HFFc6 (cell line): ENCODE measurements around the gene ALKBH4. TPM values are rescaled to one million over a fixed set of nuclear protein-coding genes. Genes with fewer than 3 reads are reported as not detected.
A peak's percentile ranks its signal among the peaks of the same experiment; 100 is the strongest.
"Not testable (repeated sequence)": the region's sequence is repeated elsewhere in the genome, so short reads cannot be mapped to it uniquely, and the experiment has no call there.

Experiments used
- DNase-seq: peaks from one replicate; pipeline ENCODE4 v3.0.0-alpha.2; 2018
- H3K27ac Mint-ChIP-seq: 2 replicates; pipeline ENCODE4 v1.8.0; 2020; ENCODE audit warnings: mild to moderate bottlenecking, mixed read lengths
- H3K27me3 Mint-ChIP-seq: 2 replicates; pipeline ENCODE4 v1.8.0; 2021; ENCODE audit warnings: mild to moderate bottlenecking, moderate library complexity, mixed read lengths; ENCODE audit not compliant: insufficient read depth
- H3K36me3 Mint-ChIP-seq: 2 replicates; pipeline ENCODE4 v1.8.0; 2021; ENCODE audit warnings: low read depth, mixed read lengths
- H3K4me1 Mint-ChIP-seq: 2 replicates; pipeline ENCODE4 v1.8.0; 2020; ENCODE audit warnings: low read depth, mixed read lengths
- H3K4me3 Mint-ChIP-seq: 2 replicates; pipeline ENCODE4 v1.8.0; 2020; ENCODE audit warnings: mild to moderate bottlenecking, moderate library complexity, mixed read lengths
- H3K9me3 Mint-ChIP-seq: 2 replicates; pipeline ENCODE4 v1.8.0; 2020; ENCODE audit warnings: mild to moderate bottlenecking, mixed read lengths
- CTCF ChIP-seq: fragments of 200-600 bp; sonication (generic); IDR thresholded peaks from 2 replicates; pipeline ENCODE4 v1.5.0; 2021; ENCODE audit warnings: antibody characterized with exemption, mild to moderate bottlenecking
- total RNA-seq, 6 experiments: library from RNA; stranded (reverse); fragmentation: NEBNext Ultra II Directional; extraction: Animal tissue kit (Norgen Biotek cat#: 25700); gene quantifications; 2 replicates in 1 of 6; 3 replicates in 5 of 6; pipeline ENCODE4 v1.2.3, GENCODE V29; 2021

Gene ALKBH4
- total RNA-seq, 6 experiments from 2014 or later = 9.6 to 11.0 (median 10.0) TPM

DNA sequence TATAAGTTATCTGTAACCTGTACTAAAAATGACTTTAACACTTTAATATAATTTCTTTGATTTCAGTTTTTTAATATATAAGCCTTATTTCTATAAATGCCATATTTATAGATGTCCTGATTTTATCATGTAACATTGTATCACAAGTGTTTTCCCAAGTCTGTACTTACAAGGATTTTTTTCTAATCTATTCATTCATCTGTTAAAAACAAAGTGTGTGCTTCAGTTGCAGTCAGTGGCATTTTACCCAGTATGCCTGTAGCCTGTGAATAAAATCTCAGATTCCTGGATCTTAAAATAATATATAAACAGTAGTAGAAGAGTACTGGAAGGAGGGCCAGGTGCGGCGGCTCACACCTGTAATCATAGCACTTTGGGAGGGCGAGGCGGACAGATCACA is 51.1 kb downstream of the ALKBH4 start:
- no peak overlapping the region for H3K27ac Mint-ChIP-seq
- H3K9me3 Mint-ChIP-seq = no peaks in the 10 kb centered on the region
- H3K36me3 Mint-ChIP-seq = peaks cover 24% of the 10 kb centered on the region
- H3K4me3 Mint-ChIP-seq = no peak overlapping the region
- H3K4me1 Mint-ChIP-seq = no peaks in the 10 kb centered on the region
- H3K27me3 Mint-ChIP-seq = peaks cover 2% of the 10 kb centered on the region; the same call in 1 of the 2 replicates
- no peak for DNase-seq
- TF ChIP-seq CTCF = no peak

DNA sequence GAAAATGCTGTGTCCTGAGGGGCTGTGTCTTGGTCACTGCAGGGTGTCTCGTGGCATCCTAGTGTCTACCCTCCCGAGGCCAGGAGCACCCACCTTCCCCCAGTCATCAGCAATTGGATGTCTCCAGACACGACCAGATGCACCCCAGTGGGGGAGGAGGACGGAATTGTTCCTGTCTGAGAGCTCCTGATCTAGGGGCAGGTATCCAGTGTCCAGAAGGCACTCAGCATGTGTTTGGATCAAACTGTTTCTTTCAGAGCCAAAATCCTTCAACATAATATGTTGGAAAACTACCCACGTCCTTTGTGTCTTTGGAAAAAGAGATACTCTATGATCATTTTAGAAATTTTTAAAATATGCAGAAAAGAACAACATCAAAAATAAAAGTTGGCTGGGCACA is 51.6 kb downstream of the ALKBH4 start:
- no peak for DNase-seq
- Mint-ChIP-seq H3K27ac (no peak overlapping the region), H3K4me3 (no peak overlapping the region), H3K36me3 (peaks cover 26% of the 10 kb centered on the region), H3K27me3 (peaks cover 2% of the 10 kb centered on the region; the same call in 1 of the 2 replicates), H3K9me3 (no peaks in the 10 kb centered on the region), H3K4me1 (no peaks in the 10 kb centered on the region)
- no peak for TF ChIP-seq CTCF

DNA sequence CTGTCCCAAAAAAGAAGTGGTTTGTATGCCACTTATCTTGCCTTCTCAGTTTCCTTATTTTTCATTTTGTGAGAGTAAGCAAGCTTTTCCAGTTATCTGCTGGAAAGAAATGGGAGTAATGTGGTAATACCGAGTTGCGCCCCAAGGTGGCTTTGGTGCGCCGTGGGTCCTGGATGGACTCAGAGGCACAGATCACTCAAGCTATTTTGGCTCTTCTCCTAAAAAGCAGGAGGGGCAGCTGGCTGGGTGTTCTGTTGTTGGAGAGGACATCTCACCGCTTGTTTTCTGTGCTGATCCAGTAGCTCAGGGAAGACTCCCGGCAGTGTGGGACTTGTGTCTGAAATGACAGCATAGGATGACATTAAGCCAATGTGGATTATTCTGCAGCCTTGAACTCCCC is 52.1 kb downstream of the ALKBH4 start:
- no peak overlapping the region for H3K4me3 Mint-ChIP-seq
- DNase-seq = peak; percentile 12
- no peaks in the 10 kb centered on the region for H3K9me3 Mint-ChIP-seq
- no peak overlapping the region for H3K27ac Mint-ChIP-seq
- peaks cover 2% of the 10 kb centered on the region; the same call in 1 of the 2 replicates for H3K27me3 Mint-ChIP-seq
- H3K4me1 Mint-ChIP-seq = no peaks in the 10 kb centered on the region
- TF ChIP-seq CTCF = peak; percentile 76
- H3K36me3 Mint-ChIP-seq = peaks cover 32% of the 10 kb centered on the region

GRCh38 chr7:102410918-102411317 is 53.7 kb downstream of the ALKBH4 start:
- peaks cover 32% of the 10 kb centered on the region for H3K36me3 Mint-ChIP-seq
- H3K4me3 Mint-ChIP-seq = no peak overlapping the region
- DNase-seq = no peak
- H3K27me3 Mint-ChIP-seq = no peaks in the 10 kb centered on the region
- TF ChIP-seq CTCF = no peak
- H3K4me1 Mint-ChIP-seq = no peaks in the 10 kb centered on the region
- no peaks in the 10 kb centered on the region for H3K9me3 Mint-ChIP-seq
- H3K27ac Mint-ChIP-seq = no peak overlapping the region

DNA sequence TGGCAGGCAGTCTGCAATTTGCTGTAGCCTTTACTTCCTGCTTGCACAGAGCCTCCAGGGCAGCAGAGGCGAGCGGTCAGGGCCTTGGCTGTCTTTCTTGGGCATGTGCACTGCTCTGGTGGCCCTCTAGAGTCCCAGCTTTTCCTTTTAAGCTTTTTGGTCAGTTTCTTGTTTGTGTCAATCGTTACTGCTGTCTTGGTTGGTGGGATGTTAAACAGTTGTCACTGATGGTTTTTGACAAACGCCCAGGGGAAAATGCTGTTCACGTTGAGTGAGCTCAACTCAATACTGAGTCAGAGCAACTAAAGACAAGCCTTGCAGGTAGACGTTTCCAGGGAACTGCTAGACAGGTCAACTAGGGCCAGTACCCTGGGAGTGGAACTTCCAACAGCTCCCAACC is 54.5 kb downstream of the ALKBH4 start:
- DNase-seq = no peak
- Mint-ChIP-seq H3K9me3 (no peaks in the 10 kb centered on the region), H3K27ac (no peak overlapping the region), H3K4me3 (no peak overlapping the region), H3K4me1 (no peaks in the 10 kb centered on the region), H3K36me3 (peaks cover 36% of the 10 kb centered on the region), H3K27me3 (no peaks in the 10 kb centered on the region)
- TF ChIP-seq CTCF = no peak

- Mint-ChIP-seq H3K36me3 (peaks cover 36% of the 10 kb centered on the region), H3K9me3 (no peaks in the 10 kb centered on the region), H3K4me1 (no peaks in the 10 kb centered on the region), H3K4me3 (no peak overlapping the region), H3K27me3 (no peaks in the 10 kb centered on the region), H3K27ac (no peak overlapping the region)
- TF ChIP-seq CTCF = no peak
- DNase-seq = no peak
These were observed 55.3 kb downstream of the ALKBH4 start for GRCh38 chr7:102409340-102409739.

DNA sequence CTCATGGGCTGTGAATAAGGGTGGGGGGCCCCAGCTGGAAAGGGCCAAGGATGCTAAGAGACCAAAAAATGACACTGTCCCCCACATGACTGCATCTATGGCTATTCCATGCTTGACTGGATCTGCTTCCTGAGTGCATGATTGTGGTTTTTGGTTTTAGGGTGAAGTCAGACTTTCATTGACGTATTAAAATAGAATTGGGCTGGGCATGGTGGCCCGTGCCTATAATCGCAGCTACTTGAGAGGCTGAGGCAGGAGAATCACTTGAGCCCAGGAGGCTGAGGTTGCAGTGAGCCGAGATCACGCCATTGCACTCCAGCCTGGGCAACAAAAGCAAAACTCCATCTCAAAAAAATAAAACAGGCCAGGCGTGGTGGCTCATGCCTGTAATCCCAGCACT is 56.1 kb downstream of the ALKBH4 start:
- not testable (repeated sequence) for DNase-seq, H3K4me1 Mint-ChIP-seq, H3K4me3 Mint-ChIP-seq, H3K27ac Mint-ChIP-seq, H3K27me3 Mint-ChIP-seq, H3K9me3 Mint-ChIP-seq
- peaks cover 38% of the 10 kb centered on the region for H3K36me3 Mint-ChIP-seq
